Measurements from ENCODE around the gene ZNF217.
"Not testable (repeated sequence)": the region's sequence is repeated elsewhere in the genome, so short reads cannot be mapped to it uniquely, and the experiment has no call there.

DNA sequence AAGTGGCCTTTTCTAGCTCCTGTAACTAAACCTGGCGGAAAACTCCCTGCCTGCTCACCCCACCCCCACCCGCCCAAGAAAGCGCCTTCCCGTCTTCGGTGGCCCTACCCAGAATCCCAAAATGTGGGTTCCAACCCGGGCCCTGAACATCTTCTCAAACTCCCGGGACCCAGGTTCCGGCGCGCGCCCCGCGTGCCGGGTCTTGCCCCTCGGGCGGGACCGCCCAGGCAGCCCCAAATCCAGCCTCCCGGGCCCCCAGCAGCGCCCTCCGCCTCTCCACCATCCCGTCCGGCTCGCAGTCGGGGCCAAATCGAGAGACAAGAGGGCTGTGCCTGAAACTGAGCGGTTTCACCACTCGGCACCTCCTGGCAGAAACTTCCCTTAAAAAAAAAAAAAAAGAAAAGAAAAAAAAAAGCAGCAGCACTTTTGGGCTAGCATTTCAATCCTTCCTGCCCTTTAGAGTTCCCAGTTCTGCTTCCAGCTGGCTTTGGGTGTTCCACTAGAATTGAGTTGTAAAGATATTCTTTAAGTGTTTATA, 1.1 kb downstream of the ZNF217 start:
- peak in 1 of 2 donors; percentile 60 for TF ChIP-seq POLR2A (IDR thresholded peaks at IDR 0.05)
- TF ChIP-seq, protein P1, sequence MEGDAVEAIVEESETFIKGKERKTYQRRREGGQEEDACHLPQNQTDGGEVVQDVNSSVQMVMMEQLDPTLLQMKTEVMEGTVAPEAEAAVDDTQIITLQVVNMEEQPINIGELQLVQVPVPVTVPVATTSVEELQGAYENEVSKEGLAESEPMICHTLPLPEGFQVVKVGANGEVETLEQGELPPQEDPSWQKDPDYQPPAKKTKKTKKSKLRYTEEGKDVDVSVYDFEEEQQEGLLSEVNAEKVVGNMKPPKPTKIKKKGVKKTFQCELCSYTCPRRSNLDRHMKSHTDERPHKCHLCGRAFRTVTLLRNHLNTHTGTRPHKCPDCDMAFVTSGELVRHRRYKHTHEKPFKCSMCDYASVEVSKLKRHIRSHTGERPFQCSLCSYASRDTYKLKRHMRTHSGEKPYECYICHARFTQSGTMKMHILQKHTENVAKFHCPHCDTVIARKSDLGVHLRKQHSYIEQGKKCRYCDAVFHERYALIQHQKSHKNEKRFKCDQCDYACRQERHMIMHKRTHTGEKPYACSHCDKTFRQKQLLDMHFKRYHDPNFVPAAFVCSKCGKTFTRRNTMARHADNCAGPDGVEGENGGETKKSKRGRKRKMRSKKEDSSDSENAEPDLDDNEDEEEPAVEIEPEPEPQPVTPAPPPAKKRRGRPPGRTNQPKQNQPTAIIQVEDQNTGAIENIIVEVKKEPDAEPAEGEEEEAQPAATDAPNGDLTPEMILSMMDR (IDR thresholded peaks at IDR 0.05), result not testable (repeated sequence)

All from thyroid gland (tissue), 4 donors.